Measurements from ENCODE around the gene RALGAPA2. TPM values are rescaled to one million over a fixed set of nuclear protein-coding genes. Genes with fewer than 3 reads are reported as not detected.
"Not testable (repeated sequence)": the region's sequence is repeated elsewhere in the genome, so short reads cannot be mapped to it uniquely, and the experiment has no call there.

The RALGAPA2 gene
- total and polyA plus RNA-seq, 8 donors: 34.5 to 79.8 (median 43.1) TPM

DNA sequence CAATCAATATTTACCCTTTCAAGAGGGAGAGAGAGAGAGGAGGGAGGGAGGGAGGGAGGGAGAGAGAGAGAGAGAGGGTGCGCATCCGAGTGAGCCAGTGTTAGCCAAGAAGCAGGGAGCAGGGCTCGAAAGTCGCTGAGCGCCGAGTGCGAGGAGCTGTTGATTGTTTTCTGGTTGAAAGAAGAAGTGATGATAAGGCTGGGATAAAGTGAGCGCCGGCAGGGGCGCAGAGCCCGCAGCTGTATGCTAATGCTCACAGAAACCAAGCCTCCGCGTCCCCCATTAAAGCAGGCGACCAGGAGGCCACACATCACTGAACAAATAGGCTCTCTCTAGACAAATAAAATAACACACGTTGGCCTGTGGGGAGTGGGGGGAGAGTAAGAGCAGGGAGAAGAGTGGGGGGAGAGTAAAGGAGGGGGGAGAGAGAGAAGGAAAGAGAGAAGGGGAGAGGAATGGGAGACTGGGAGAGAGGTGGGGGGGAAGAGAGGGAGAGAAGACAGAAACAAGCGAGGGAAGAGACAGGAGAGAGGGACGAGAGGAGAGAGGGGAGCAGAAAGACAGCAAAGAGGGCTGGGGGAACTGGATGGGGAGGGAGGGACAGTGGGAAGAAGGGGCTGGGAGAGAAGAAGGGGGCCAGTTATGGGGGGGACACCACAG is 349.5 kb downstream of the RALGAPA2 start:
- intact Hi-C loops (cut with DNase I): loop anchor here in 1 of 2 donors (10.0 kb wide), 1 partner anchor 202 kb away; no protein-coding TSS in a partner anchor
- H3K4me3 ChIP-seq: no peak overlapping the region
- ATAC-seq (no peak), DNase-seq (peak in 1 of 4 donors; percentile 55)
- H3K9me3 ChIP-seq: no peaks in the 10 kb centered on the region
- H3K27me3 ChIP-seq: peaks cover 76 to 97% of the 10 kb centered on the region in 2 donors
- H3K27ac ChIP-seq: no peak overlapping the region
- no peaks in the 10 kb centered on the region for H3K36me3 ChIP-seq
- TF ChIP-seq, protein P1, sequence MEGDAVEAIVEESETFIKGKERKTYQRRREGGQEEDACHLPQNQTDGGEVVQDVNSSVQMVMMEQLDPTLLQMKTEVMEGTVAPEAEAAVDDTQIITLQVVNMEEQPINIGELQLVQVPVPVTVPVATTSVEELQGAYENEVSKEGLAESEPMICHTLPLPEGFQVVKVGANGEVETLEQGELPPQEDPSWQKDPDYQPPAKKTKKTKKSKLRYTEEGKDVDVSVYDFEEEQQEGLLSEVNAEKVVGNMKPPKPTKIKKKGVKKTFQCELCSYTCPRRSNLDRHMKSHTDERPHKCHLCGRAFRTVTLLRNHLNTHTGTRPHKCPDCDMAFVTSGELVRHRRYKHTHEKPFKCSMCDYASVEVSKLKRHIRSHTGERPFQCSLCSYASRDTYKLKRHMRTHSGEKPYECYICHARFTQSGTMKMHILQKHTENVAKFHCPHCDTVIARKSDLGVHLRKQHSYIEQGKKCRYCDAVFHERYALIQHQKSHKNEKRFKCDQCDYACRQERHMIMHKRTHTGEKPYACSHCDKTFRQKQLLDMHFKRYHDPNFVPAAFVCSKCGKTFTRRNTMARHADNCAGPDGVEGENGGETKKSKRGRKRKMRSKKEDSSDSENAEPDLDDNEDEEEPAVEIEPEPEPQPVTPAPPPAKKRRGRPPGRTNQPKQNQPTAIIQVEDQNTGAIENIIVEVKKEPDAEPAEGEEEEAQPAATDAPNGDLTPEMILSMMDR (IDR thresholded peaks at IDR 0.05): no peak
- peaks cover 8 to 41% of the 10 kb centered on the region in 2 donors for H3K4me1 ChIP-seq

- ATAC-seq: peak; percentile 97
- H3K27ac ChIP-seq: no peak overlapping the region
- H3K4me3 ChIP-seq: no peak overlapping the region
- H3K9me3 ChIP-seq: no peaks in the 10 kb centered on the region
- H3K36me3 ChIP-seq: no peaks in the 10 kb centered on the region
- intact Hi-C loops (cut with DNase I): loop anchor here in 1 of 2 donors (10.0 kb wide), 1 partner anchor 204 kb away; no protein-coding TSS in a partner anchor
- H3K27me3 ChIP-seq: peaks cover 52 to 72% of the 10 kb centered on the region in 2 donors
- peak in 1 of 4 donors; percentile 74 for DNase-seq
- TF ChIP-seq, protein P1 (IDR thresholded peaks at IDR 0.05): peak; percentile 62 to 78
- H3K4me1 ChIP-seq: peaks cover 8 to 30% of the 10 kb centered on the region in 2 donors
Measured at GRCh38 chr20:20360464-20360863, 352.0 kb downstream of the RALGAPA2 start.

GRCh38 chr20:20359628-20360027 is 352.8 kb downstream of the RALGAPA2 start:
- Histone ChIP-seq H3K36me3 (no peaks in the 10 kb centered on the region), H3K9me3 (no peaks in the 10 kb centered on the region), H3K4me1 (peaks cover 8 to 21% of the 10 kb centered on the region in 2 donors), H3K27ac (no peak overlapping the region), H3K4me3 (no peak overlapping the region), H3K27me3 (peaks cover 43 to 64% of the 10 kb centered on the region in 2 donors)
- ATAC-seq (no peak), DNase-seq (no peak)
- TF ChIP-seq, protein P1 (IDR thresholded peaks at IDR 0.05): no peak
- intact Hi-C loops (cut with DNase I): loop anchor here in 1 of 2 donors (10.0 kb wide), 1 partner anchor 205 kb away; no protein-coding TSS in a partner anchor

GRCh38 chr20:20358801-20359200 is 353.6 kb downstream of the RALGAPA2 start:
- DNase-seq: no peak
- Histone ChIP-seq H3K27me3 (peaks cover 35 to 56% of the 10 kb centered on the region in 2 donors), H3K27ac (no peak overlapping the region), H3K4me3 (no peak overlapping the region), H3K36me3 (no peaks in the 10 kb centered on the region), H3K9me3 (no peaks in the 10 kb centered on the region), H3K4me1 (peaks cover 8 to 13% of the 10 kb centered on the region in 2 donors)
- ATAC-seq: no peak
- TF ChIP-seq, protein P1 (IDR thresholded peaks at IDR 0.05): no peak
- intact Hi-C loops (cut with DNase I): no loop called here

DNA sequence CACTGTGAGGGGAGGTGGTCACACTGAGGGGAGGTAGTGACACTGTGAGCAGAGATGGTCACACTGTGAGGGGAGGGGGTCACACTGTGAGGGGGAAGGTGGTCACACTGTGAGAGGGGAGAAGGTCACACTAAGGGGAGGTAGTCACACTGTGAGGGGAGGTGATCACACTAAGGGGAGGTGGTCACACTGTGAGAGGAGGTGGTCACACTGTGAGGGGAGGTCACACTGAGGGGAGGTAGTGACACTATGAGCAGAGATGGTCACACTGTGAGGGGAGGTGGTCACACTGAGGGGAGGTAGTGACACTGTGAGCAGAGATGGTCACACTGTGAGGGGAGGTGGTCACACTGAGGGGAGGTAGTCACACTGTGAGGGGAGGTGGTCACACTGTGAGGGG is 356.9 kb downstream of the RALGAPA2 start:
- ATAC-seq; H3K4me1 ChIP-seq; intact Hi-C loops (cut with DNase I): not testable (repeated sequence)

More for the DNA sequence above, 356.9 kb downstream of the RALGAPA2 start:
- H3K4me3 ChIP-seq, H3K9me3 ChIP-seq, H3K36me3 ChIP-seq, DNase-seq, H3K27ac ChIP-seq: not testable (repeated sequence)
- peaks cover 9 to 24% of the 10 kb centered on the region in 2 donors for H3K27me3 ChIP-seq
